Coronary artery (tissue), 2 donors: ENCODE results near the gene EPN3.

Experiments used
- DNase-seq: peaks from one replicate; pipeline ENCODE4 v3.0.0-alpha.2; 2017; ENCODE audit warnings: low spot score
- H3K27ac ChIP-seq, 2 donors: fragments of 200-600 bp; sonication (generic); one replicate each; pipeline ENCODE4 v1.5.1; 2016 to 2019
- H3K4me3 ChIP-seq: fragments of 200-600 bp; sonication (generic); 2 replicates; pipeline ENCODE4 v1.5.1; 2016; ENCODE audit warnings: mild to moderate bottlenecking, moderate library complexity
- TF ChIP-seq, protein P1 (sequence below): fragments of 200-600 bp; sonication (generic); IDR thresholded peaks from one replicate; pipeline ENCODE4 v1.5.1; 2019; ENCODE audit warnings: antibody characterized with exemption

Gene EPN3

DNA sequence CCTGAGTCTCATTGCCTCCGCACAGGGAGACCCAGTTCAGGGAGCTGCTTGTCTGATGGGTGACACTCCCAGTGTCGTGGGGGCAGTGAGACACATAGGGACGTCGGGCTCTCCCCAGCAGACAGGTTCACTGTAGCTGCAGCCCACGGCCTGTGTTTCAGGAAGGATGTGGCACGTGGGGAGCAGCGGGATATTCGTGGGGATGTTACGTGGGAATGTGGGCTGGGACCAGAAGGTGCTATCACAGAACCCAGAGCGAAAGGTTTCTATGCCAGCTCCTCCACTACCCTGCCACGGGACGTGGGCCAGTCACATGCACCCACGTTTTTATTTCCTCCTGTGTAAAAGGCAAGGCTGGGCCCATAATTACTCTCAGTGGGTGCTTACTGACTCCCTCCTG is 44.3 kb downstream of the EPN3 start:
- Histone ChIP-seq H3K27ac (no peak overlapping the region), H3K4me3 (no peak overlapping the region)
- DNase-seq: no peak
- TF ChIP-seq, protein P1, sequence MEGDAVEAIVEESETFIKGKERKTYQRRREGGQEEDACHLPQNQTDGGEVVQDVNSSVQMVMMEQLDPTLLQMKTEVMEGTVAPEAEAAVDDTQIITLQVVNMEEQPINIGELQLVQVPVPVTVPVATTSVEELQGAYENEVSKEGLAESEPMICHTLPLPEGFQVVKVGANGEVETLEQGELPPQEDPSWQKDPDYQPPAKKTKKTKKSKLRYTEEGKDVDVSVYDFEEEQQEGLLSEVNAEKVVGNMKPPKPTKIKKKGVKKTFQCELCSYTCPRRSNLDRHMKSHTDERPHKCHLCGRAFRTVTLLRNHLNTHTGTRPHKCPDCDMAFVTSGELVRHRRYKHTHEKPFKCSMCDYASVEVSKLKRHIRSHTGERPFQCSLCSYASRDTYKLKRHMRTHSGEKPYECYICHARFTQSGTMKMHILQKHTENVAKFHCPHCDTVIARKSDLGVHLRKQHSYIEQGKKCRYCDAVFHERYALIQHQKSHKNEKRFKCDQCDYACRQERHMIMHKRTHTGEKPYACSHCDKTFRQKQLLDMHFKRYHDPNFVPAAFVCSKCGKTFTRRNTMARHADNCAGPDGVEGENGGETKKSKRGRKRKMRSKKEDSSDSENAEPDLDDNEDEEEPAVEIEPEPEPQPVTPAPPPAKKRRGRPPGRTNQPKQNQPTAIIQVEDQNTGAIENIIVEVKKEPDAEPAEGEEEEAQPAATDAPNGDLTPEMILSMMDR: no peak

DNA sequence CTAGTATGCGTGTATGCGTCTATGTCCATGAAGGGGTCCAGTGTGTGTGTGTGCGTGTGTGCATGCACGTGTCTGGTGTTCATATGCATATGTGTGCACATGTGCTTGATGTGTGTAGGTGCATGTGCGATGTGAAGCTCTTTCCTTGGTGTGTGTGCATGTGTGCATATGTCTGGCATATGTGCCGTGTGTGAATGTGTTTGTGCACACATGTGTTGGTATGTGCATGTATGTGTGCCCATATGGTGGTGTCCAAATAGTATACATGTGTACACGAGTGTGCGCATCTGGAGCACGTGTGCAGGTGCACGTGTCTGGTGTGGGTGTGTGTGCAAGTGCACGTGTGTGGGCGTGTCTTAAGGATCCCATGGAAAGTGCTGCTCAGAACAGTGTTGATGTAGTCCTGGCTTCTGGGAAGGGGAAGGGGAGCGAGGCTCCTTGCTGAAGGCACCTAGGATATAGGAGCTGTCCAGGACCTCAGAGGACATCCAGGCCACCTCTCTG is 45.0 kb downstream of the EPN3 start:
- no peak for DNase-seq
- Histone ChIP-seq H3K4me3 (no peak overlapping the region), H3K27ac (no peak overlapping the region)
- TF ChIP-seq, protein P1: no peak

DNA sequence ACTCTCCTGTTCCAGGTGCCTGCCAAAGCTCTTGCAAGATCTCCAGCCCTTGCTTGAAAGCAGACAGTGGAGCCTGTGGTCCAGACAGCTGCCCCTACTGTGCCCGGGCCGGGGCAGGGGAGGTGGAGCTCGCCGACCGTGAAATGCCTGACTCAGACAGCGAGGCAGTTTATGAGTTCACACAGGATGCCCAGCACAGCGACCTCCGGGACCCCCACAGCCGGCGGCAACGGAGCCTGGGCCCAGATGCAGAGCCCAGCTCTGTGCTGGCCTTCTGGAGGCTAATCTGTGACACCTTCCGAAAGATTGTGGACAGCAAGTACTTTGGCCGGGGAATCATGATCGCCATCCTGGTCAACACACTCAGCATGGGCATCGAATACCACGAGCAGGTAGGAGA is 45.6 kb downstream of the EPN3 start:
- TF ChIP-seq, protein P1: no peak
- no peak overlapping the region for H3K4me3 ChIP-seq
- no peak for DNase-seq
- no peak overlapping the region for H3K27ac ChIP-seq

DNA sequence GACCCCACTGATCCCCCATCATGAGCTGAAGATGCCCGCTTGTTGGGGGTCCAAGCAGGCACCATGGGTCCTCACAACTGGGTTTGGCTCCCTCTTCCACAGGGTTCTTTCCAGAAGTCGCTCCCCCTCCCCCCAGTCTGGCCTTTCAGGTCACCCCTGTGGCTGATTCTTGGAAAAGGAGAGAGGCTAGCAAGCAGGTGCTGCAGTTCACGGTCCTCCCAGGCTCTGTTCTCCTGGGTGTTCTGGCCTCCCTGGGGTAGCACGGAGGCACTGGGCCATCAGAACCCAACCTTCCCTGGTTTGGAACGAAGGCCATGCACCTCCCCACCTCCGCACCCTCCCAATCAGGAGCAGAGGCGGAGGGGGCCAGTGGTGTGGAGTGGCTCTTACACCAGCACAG is 46.9 kb downstream of the EPN3 start:
- no peak for DNase-seq
- H3K27ac ChIP-seq: no peak overlapping the region
- no peak overlapping the region for H3K4me3 ChIP-seq
- TF ChIP-seq, protein P1: no peak

DNA sequence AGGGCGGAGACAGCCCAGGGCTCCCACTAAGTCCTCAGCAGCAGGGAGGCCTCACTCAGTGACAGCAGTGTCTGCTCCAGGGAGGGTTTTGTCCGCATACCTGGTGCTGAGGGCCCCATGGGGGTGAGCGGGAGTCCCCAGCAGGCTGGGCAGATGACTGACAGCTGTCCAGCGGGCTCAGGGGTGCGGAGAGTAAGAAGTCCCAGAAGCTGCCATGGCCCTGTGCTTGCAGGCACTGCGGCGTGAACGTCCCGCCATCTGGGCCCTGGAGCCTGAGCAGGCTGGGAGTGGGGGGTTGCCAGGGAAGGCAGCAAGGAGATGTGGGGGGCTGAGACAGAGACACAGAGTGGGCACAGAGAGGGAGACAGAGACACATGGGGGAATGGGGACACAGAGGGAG is 48.1 kb downstream of the EPN3 start:
- DNase-seq: no peak
- Histone ChIP-seq H3K27ac (no peak overlapping the region), H3K4me3 (no peak overlapping the region)
- TF ChIP-seq, protein P1: no peak

DNA sequence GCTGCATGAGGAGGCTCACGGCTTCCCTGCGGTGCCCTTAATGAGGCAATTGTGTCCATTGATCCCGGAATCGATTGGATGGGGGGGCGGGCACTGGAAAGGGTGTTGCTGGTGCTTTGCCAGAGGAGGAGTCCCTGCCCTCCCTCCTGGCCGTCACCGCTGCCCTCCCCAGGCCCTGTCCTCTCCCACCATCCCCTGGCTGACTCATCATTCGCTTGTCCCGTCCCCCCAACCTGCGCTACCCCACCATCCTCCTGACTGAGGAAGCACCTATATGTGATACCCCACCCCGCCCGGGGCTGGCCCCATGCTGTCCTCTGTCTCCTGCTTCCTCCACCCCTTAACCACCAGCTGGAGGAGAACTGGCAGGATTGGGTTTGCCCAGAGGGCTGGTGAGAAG is 48.8 kb downstream of the EPN3 start:
- Histone ChIP-seq H3K27ac (no peak overlapping the region), H3K4me3 (no peak overlapping the region)
- DNase-seq: no peak
- TF ChIP-seq, protein P1: no peak

DNA sequence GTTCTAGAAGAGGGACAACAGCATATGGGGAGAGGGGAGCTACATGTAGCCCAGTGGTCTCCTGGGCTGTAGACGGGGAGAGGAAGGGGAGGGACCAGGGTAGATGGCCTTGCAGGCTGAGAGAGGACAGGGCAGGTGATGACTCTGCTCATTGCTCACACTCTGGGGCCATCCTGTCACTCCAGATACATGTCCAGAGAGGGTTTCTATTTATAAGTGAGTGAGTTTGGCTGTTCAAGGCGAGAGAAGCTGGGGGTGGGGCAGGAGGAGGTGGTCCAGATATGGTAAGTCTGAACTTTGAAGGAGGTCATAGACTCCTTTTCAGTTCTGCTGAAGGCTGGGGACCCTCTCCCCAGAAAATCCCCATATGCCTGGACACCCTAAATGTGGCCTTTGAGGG is 50.2 kb downstream of the EPN3 start:
- Histone ChIP-seq H3K27ac (no peak overlapping the region), H3K4me3 (no peak overlapping the region)
- TF ChIP-seq, protein P1: no peak
- no peak for DNase-seq
